H1 (cell line): ENCODE results near the gene DSE. TPM values are rescaled to one million over a fixed set of nuclear protein-coding genes. Genes with fewer than 3 reads are reported as not detected.

Experiments
- CTCF ChIA-PET: fragments of 300-600 bp; sonication (Branson Sonifier 250); formaldehyde crosslinking; loops from one replicate; lab custom pipeline; 2021; ENCODE audit not compliant: partially characterized antibody; lab: Charles Lee
- POLR2A ChIA-PET: fragments of 300-600 bp; sonication (Branson Sonifier 250); formaldehyde crosslinking; loops from one replicate; lab custom pipeline; 2021; ENCODE audit warnings: inconsistent platforms; ENCODE audit not compliant: partially characterized antibody; lab: Charles Lee
- DNase-seq, 2 experiments: peaks; one replicate each; pipeline versions ENCODE4 v3.0.0 to v3.0.0-alpha.2; 2010 to 2022; ENCODE audit warnings: low spot score in 2 of 2, low read depth in 1 of 2, mixed read lengths in 1 of 2
- FAIRE-seq: peaks from 2 replicates; lab custom pipeline; 2011; peaks lifted over from hg19 to GRCh38; lab: Jason Lieb, UNC
- H2AFZ ChIP-seq: 2 replicates; pipeline ENCODE4 v1.8.1; 2012; ENCODE audit warnings: low read length, inconsistent platforms
- H2AK5ac ChIP-seq: 2 replicates; pipeline ENCODE4 v1.6.1; 2013; ENCODE audit warnings: low read depth, low read length
- H2BK120ac ChIP-seq: replicated peaks from 2 replicates; pipeline ENCODE3; 2013; ENCODE audit warnings: low read depth, low read length, inconsistent platforms
- H2BK12ac ChIP-seq: 2 replicates; pipeline ENCODE4 v1.6.1; 2013; ENCODE audit warnings: low read depth, low read length
- H2BK15ac ChIP-seq: 2 replicates; pipeline ENCODE4 v1.6.1; 2013; ENCODE audit warnings: low read length
- H2BK20ac ChIP-seq: 2 replicates; pipeline ENCODE4 v1.6.1; 2013; ENCODE audit warnings: low read length
- H2BK5ac ChIP-seq: 2 replicates; pipeline ENCODE4 v1.6.1; 2013; ENCODE audit warnings: low read depth, low read length
- H3K14ac ChIP-seq: 2 replicates; pipeline ENCODE4 v1.6.1; 2013; ENCODE audit warnings: inconsistent platforms; ENCODE audit not compliant: insufficient read length
- H3K18ac ChIP-seq: 2 replicates; pipeline ENCODE4 v1.6.1; 2013; ENCODE audit warnings: low read length; ENCODE audit errors: extremely low read depth
- H3K23ac ChIP-seq: 2 replicates; pipeline ENCODE4 v1.6.1; 2013; ENCODE audit warnings: inconsistent platforms; ENCODE audit not compliant: insufficient read length
- H3K23me2 ChIP-seq: 2 replicates; pipeline ENCODE4 v1.6.1; 2013; ENCODE audit warnings: low read depth, low read length
- H3K27ac ChIP-seq: 2 replicates; pipeline ENCODE4 v1.6.1; 2011; ENCODE audit warnings: low read depth, low read length, inconsistent platforms
- H3K27me3 ChIP-seq, 4 experiments: replicated peaks in 1 of 4; 1 replicate in 1 of 4; 2 replicates in 3 of 4; pipeline versions ENCODE4 v1.6.1 to v1.8.1; 2011 to 2013; ENCODE audit warnings: low read length in 3 of 4, mild to moderate bottlenecking in 3 of 4, inconsistent platforms in 2 of 4, mixed read lengths in 2 of 4, moderate library complexity in 1 of 4; ENCODE audit not compliant: control insufficient read depth in 3 of 4, insufficient read depth in 3 of 4; ENCODE audit errors: extremely low read depth in 1 of 4
- H3K36me3 ChIP-seq, 4 experiments: 2 replicates each; pipeline versions ENCODE4 v1.6.1 to v1.8.1; 2011 to 2013; ENCODE audit warnings: mild to moderate bottlenecking in 4 of 4, low read length in 3 of 4, moderate library complexity in 2 of 4, control low read depth in 1 of 4, inconsistent platforms in 1 of 4; ENCODE audit not compliant: insufficient read depth in 4 of 4, control insufficient read depth in 2 of 4
- H3K4ac ChIP-seq: replicated peaks from 2 replicates; pipeline ENCODE3; 2013; ENCODE audit warnings: low read length, low read depth, mixed read lengths, inconsistent platforms; ENCODE audit not compliant: insufficient read length
- H3K4me1 ChIP-seq, 4 experiments: replicated peaks in 1 of 4; 1 replicate in 1 of 4; 2 replicates in 3 of 4; pipeline versions ENCODE4 v1.6.1 to v1.8.1; 2011 to 2013; ENCODE audit warnings: low read length in 3 of 4, inconsistent platforms in 2 of 4, mixed read lengths in 1 of 4; ENCODE audit not compliant: insufficient read depth in 4 of 4, control insufficient read depth in 3 of 4
- H3K4me2 ChIP-seq, 2 experiments: 2 replicates each; pipeline versions ENCODE4 v1.6.1 to v1.8.1; 2011 to 2013; ENCODE audit warnings: low read depth in 2 of 2, low read length in 2 of 2, control low read depth in 1 of 2, inconsistent platforms in 1 of 2, mild to moderate bottlenecking in 1 of 2; ENCODE audit not compliant: insufficient read depth in 1 of 2
- H3K4me3 ChIP-seq, 4 experiments: fragments of 200-600, 300-600 bp in 1 of 4; sonication (generic), shearing (Covaris generic), sonication (Bioruptor Twin) in 1 of 4; 2 replicates each; pipeline versions ENCODE4 v1.5.1 to v1.8.1; 2011 to 2016; ENCODE audit warnings: low read length in 4 of 4, low read depth in 3 of 4, control low read depth in 2 of 4, inconsistent platforms in 2 of 4, mild to moderate bottlenecking in 2 of 4, mixed read lengths in 1 of 4, moderate library complexity in 1 of 4; ENCODE audit not compliant: insufficient read depth in 2 of 4; ENCODE audit errors: extremely low read depth in 1 of 4
- H3K56ac ChIP-seq: replicated peaks from 2 replicates; pipeline ENCODE3; 2013; ENCODE audit warnings: low read depth, mild to moderate bottlenecking, mixed read lengths, low read length, inconsistent platforms; ENCODE audit not compliant: insufficient read length
- H3K79me1 ChIP-seq: 2 replicates; pipeline ENCODE4 v1.6.1; 2013; ENCODE audit warnings: low read depth, low read length, control low read depth
- H3K79me2 ChIP-seq, 2 experiments: 2 replicates each; pipeline versions ENCODE4 v1.6.1 to v1.8.1; 2012 to 2013; ENCODE audit warnings: low read length in 2 of 2, mild to moderate bottlenecking in 2 of 2, inconsistent platforms in 1 of 2; ENCODE audit not compliant: insufficient read depth in 2 of 2, control insufficient read depth in 1 of 2
- H3K9ac ChIP-seq, 4 experiments: replicated peaks in 1 of 4; 1 replicate in 1 of 4; 2 replicates in 3 of 4; pipeline versions ENCODE4 v1.6.1 to v1.8.1; 2011 to 2013; ENCODE audit warnings: low read depth in 3 of 4, low read length in 3 of 4, control low read depth in 2 of 4, mild to moderate bottlenecking in 2 of 4, moderate library complexity in 2 of 4, inconsistent platforms in 1 of 4; ENCODE audit errors: extremely low read depth in 1 of 4
- H3K9me3 ChIP-seq, 2 experiments: 2 replicates each; pipeline versions ENCODE4 v1.6.1 to v1.8.1; 2012 to 2013; ENCODE audit warnings: mild to moderate bottlenecking in 2 of 2, moderate library complexity in 2 of 2, control low read depth in 1 of 2, inconsistent platforms in 1 of 2, low read depth in 1 of 2, low read length in 1 of 2, mixed read lengths in 1 of 2; ENCODE audit not compliant: insufficient read depth in 2 of 2
- H4K20me1 ChIP-seq, 2 experiments: replicated peaks in 1 of 2; 2 replicates each; pipeline versions ENCODE3 to v1.8.1; 2011 to 2013; ENCODE audit warnings: inconsistent platforms in 2 of 2, low read length in 2 of 2, mild to moderate bottlenecking in 1 of 2; ENCODE audit not compliant: insufficient read depth in 2 of 2, control insufficient read depth in 1 of 2
- H4K5ac ChIP-seq: 2 replicates; pipeline ENCODE4 v1.6.1; 2013; ENCODE audit warnings: low read length, low read depth, mixed read lengths, inconsistent platforms; ENCODE audit not compliant: insufficient read length
- H4K8ac ChIP-seq: 2 replicates; pipeline ENCODE4 v1.8.0; 2013; ENCODE audit warnings: mild to moderate bottlenecking, moderate library complexity, low read length, inconsistent platforms; ENCODE audit not compliant: insufficient read depth; ENCODE audit errors: extremely low read depth
- H4K91ac ChIP-seq: replicated peaks from 2 replicates; pipeline ENCODE3; 2013; ENCODE audit warnings: low read length, mixed read lengths, inconsistent platforms; ENCODE audit not compliant: insufficient read length
- FOSL1 ChIP-seq: IDR thresholded peaks from 2 replicates; pipeline ENCODE4 v1.6.1; 2011; ENCODE audit warnings: mild to moderate bottlenecking, low read depth, low read length, moderate library complexity; ENCODE audit not compliant: insufficient read depth
- JUND ChIP-seq: IDR thresholded peaks from 2 replicates; pipeline ENCODE4 v1.6.1; 2011; ENCODE audit warnings: mild to moderate bottlenecking, improper control_type of control experiment, low read length
- POLR2AphosphoS5 ChIP-seq: IDR thresholded peaks from 2 replicates; pipeline ENCODE4 v1.6.1; 2011; ENCODE audit warnings: low read depth, low read length
- POU5F1 ChIP-seq: IDR thresholded peaks from 2 replicates; pipeline ENCODE4 v1.6.1; 2011; ENCODE audit warnings: low read depth, mild to moderate bottlenecking, low read length, moderate library complexity
- SP4 ChIP-seq: IDR thresholded peaks from 2 replicates; pipeline ENCODE4 v1.6.1; 2012; ENCODE audit warnings: low read length, inconsistent platforms
- SUZ12 ChIP-seq: fragments of 200-600 bp; sonication (generic); IDR thresholded peaks from 2 replicates; pipeline ENCODE4 v1.6.1; 2012; ENCODE audit warnings: mild to moderate bottlenecking, inconsistent platforms, low read length, moderate library complexity, mixed read lengths
- whole genome bisulfite sequencing, 2 experiments: shearing (Covaris generic) in 1 of 2; methylation state at CpG; one replicate each; pipeline versions ENCODE4 v1.1.6 to v1.1.7; 2013 to 2015; ENCODE audit warnings: low lambda C conversion rate in 2 of 2, mixed read lengths in 2 of 2, inconsistent platforms in 1 of 2, low coverage in 1 of 2, missing lambda C conversion rate in 1 of 2; ENCODE audit not compliant: insufficient replicate concordance in 2 of 2, insufficient coverage in 1 of 2, insufficient read length in 1 of 2; ENCODE audit errors: extremely low coverage in 1 of 2, missing lambda C conversion rate in 1 of 2; 5-methylcytosine and 5-hydroxymethylcytosine counted together
- polyA plus RNA-seq, 7 experiments: library from polyadenylated mRNA; depleted of rRNA in 3 of 7; stranded (reverse) in 5 of 7; unstranded in 2 of 7; fragments of >200 nt in 5 of 7; fragments of 200-250 nt in 2 of 7; gene quantifications; 1 replicate in 5 of 7; 2 replicates in 1 of 7; 4 replicates in 1 of 7; pipeline versions ENCODE4 v1.2.1 to v1.2.3, GENCODE V29; 2011 to 2013; ENCODE audit warnings: missing spikeins in 2 of 7, mixed read lengths in 2 of 7
- total RNA-seq: library from RNA; stranded (reverse); fragmentation: NEBNext Ultra II Directional; extraction: Animal tissue kit (Norgen Biotek cat#: 25700); gene quantifications from 2 replicates; pipeline ENCODE4 v1.2.1, GENCODE V29; 2021

DSE gene
- total and polyA plus RNA-seq, 2 of the 8 experiments (the other 6 are each of a cell fraction or from before 2014, with no cell fraction given) = 32.5 to 94.4 TPM

- Histone ChIP-seq H3K23ac (no peak overlapping the region), H4K20me1 (no peaks in the 10 kb centered on the region)
- WGBS, 2 experiments = 89% methylated on average over 6 of the region's 6 CpGs; no CpG with 5 or more reads in 1 of the 2 experiments
These were observed 68.1 kb downstream of the DSE start for GRCh38 chr6:116438590-116439448.

More at GRCh38 chr6:116438590-116439448, 68.1 kb downstream of the DSE start:
- H3K79me1 ChIP-seq = no peaks in the 10 kb centered on the region
- no peak overlapping the region for H4K8ac ChIP-seq
- H4K91ac ChIP-seq = no peak overlapping the region
- H3K27me3 ChIP-seq = no peaks in the 10 kb centered on the region
- no peak overlapping the region; a peak in 1 of 7 replicates for H3K9ac ChIP-seq
- H3K23me2 ChIP-seq = no peaks in the 10 kb centered on the region
- no peak overlapping the region for H3K4me3 ChIP-seq
- no peak overlapping the region for H2AFZ ChIP-seq
- DNase-seq = no peak
- H2BK120ac ChIP-seq = no peak overlapping the region
- H3K4me2 ChIP-seq = no peak overlapping the region
- H4K5ac ChIP-seq = no peak overlapping the region
- TF ChIP-seq SP4 = no peak
- TF ChIP-seq JUND = no peak
- no peak for TF ChIP-seq SUZ12
- no peak for TF ChIP-seq POU5F1
- TF ChIP-seq FOSL1 = no peak
- no peak for TF ChIP-seq POLR2AphosphoS5
- H3K56ac ChIP-seq = no peak overlapping the region
- ChIA-PET CTCF (interaction anchor here (2.2 kb wide), 1 partner anchor 145 kb away, joined by 6 read pairs; no protein-coding TSS in a partner anchor), POLR2A (no interaction called here)
- no peaks in the 10 kb centered on the region for H3K79me2 ChIP-seq
- no peak overlapping the region for H2BK15ac ChIP-seq
- H2AK5ac ChIP-seq = no peak overlapping the region
- H3K4me1 ChIP-seq = 0 out of 7 replicates have a peak, but pooled peaks cover 0 to 2% (median 0%) of the 10 kb centered on the region in 4 experiments
- H3K9me3 ChIP-seq = no peaks in the 10 kb centered on the region
- no peak overlapping the region for H3K27ac ChIP-seq
- no peak overlapping the region for H2BK12ac ChIP-seq
- no peak overlapping the region for H3K18ac ChIP-seq
- no peak overlapping the region for H2BK5ac ChIP-seq
- no peak for FAIRE-seq
- H3K14ac ChIP-seq = no peak overlapping the region
- H3K4ac ChIP-seq = no peak overlapping the region
- peaks cover 0 to 9% (median 2%) of the 10 kb centered on the region in 4 experiments; a peak in 2 of 8 replicates for H3K36me3 ChIP-seq
- no peak overlapping the region for H2BK20ac ChIP-seq
